T-helper 2 cell (primary cell): ENCODE measurements around the gene CELA2A.
A peak's percentile ranks its signal among the peaks of the same experiment; 100 is the strongest.
"Not testable (repeated sequence)": the region's sequence is repeated elsewhere in the genome, so short reads cannot be mapped to it uniquely, and the experiment has no call there.

ENCODE experiments used
- DNase-seq, 5 experiments: peaks; one replicate each; pipeline versions ENCODE4 v3.0.0 to v3.0.0-alpha.2; 2012 to 2022

The CELA2A gene

DNA sequence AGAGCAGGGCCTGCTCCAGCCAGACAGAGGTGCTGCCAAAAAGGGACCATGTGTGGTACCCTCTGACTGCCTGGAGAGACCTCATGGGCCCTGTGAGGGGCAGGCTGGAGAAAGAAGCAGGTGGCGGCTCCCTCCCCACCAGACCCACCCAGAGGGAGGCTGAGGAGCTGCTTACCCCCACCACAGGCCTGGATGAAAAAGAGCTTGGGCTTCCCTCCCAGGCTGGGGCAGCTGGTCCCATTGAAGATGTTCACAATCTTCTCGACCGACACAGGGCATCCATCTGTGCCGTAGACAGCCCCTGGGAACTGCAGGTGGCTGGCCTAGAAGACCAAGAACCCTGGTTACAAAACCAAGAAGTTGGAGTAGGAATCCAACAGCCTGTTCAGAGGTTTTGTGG is 47.9 kb downstream of the CELA2A start:
- no peak for DNase-seq

DNA sequence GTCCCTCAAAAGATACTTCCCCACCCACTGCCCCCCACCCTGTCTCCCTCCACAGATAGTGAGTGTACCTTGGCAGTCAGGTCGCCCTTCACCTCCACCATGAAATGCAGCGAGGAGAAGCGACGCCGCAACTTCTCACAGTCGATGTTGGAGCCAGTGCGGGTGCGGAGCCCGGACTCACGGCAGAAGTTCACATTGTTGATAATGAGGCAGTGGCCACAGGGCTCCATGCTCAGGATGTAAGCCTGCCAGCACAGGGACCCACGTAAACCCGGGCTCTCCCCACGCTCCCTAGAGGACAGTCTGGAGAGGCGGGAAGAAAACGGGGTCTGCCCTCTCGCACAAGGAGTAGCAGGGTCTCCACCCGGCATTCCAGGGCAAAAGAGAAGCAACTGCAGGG is 50.3 kb downstream of the CELA2A start:
- no peak for DNase-seq

DNA sequence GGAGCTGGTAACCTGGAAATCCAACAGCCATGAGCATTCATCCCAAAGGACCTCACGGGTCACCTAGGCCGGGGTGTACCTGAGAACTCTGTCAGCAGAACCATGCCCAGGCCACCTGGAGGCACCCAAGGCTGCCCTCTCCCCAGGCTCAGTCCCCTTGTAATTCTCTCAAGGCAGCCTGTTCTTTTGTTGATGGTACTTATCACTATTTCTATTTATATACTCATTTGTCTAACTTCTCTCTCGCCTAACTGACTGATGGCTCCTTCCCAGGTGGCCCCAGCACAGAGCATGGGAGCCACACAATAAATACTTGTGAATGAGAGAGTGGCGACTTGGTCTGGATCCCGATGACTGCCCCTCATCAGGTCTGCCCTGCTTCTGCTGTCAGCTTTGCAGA is 50.7 kb downstream of the CELA2A start:
- DNase-seq, result no peak

DNA sequence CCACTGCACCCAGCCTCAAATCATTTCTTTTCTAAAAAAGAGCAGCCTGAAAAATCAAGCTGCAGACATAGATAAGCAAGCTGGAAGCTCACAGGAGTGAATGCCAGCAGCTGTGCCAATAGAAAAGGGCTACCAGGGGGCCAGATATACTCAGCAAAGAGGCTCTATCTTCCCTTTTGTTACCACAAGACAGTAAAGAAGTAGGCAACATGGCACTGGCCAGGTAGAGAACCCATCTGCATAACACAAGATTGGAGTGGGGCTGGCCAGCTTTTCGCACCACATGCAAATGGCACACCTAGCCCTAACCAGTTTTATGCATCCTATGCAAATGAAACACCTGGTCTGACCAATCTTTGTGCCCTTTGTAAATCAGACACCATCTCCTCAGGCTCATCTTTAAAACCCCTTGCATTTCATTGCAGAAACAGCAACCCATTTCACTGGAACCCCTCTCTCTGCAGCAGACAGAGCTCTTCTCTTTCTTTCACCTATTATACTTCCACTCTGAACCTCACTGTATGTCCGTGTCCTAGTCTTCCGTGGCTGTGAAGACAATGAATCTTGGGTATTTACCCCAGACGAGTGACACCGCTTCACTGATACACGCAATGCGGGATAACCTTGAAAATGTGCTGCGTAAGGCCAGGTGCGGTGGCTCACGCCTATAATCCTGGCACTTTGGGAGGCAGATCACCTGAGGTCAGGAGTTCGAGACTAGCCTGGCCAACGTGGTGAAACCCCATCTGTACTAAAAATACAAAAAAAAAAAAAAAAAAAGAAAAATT is 52.4 kb downstream of the CELA2A start:
- no peak for DNase-seq

DNA sequence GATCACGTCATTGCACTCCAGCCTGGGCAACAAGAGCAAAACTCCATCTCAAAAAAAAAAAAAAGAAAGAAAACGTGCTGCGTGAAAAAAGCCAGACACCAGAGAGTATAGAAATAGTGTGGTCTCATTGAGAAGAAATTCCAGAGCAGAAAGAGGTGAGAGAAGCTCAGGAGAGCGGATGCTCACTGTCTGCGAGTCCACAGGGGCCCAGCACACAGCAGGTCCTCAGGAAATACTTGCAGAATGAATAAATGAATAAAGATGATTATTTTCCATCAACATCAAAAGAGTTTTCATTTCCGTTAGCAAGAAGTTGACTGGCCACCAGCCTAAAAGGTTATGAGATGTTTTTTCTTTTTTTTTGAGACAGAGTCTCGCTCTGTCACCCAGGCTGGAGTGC is 53.1 kb downstream of the CELA2A start:
- no peak for DNase-seq

DNA sequence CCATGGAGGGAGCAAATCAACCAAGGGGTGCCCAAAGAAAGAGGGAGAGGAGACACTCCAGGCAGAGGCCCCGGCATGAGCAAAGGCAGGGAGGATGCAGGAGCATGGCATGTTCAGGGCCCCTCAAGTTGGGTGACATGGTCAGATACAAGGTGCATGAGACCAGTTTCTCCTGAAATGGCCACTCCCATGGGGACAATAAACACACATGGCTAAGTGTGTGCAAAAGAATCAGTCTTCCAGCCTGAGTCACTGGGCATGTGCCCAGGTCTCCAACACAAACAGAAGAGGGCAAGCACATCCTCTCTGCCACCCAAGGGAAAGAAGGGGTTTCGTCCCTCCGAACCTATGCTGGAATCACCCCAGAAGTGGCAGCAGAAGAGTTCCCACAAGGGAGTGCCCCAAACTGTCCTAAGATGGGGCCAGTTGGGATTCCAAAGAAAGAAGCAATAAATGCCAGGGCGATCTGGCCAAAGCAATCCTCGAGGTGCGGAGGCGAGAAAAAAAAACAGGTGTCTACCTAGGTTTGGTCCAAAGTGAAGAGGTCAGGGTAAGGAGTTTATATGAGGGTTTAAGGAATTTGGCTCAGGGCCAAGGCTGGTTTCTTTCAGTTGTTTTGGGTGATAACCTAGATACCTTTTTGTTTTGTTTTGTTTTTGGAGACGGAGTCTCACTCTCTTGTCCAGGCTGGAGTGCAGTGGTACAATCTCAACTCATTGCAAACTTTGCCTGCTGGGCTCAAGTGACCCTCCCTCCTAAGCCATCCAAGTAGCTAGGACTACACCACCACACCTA is 54.3 kb downstream of the CELA2A start:
- no peak for DNase-seq

DNA sequence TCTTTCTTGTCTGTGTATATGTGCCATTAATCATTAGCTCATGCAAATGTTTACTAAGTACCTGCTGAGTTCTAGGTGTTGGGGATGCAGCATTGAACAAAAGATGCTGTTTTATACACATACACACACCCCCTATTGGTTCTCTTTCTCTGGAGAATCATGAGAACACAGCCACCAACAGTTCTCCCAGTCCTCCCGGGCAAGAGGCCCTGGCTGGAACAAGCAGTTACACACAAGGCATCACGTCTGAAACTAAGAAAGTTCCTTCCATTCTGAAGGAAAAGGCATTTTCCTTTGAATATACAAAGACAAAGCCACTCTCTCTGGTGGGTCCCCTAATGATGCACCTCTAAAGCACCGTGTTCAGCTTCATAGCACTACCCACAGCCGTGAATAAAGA is 56.7 kb downstream of the CELA2A start:
- DNase-seq, result no peak

DNA sequence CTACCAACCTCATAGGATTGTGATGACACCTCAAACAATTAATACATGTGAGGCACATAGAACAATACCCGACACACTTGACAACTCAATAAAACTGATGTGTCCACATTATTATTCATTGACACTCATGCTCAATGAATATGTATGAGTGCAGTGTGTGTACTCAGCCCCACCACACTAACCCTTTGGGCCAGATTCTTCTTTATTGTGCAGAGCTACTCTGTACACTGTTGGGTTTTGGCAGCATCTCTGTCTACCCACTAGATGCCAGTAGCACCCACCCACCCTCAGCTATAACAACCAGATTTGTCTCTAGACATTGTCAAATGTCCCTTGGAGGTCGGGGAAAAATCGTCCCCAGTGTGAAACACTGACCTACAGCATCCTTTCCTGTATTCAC is 57.4 kb downstream of the CELA2A start:
- DNase-seq, result no peak

DNA sequence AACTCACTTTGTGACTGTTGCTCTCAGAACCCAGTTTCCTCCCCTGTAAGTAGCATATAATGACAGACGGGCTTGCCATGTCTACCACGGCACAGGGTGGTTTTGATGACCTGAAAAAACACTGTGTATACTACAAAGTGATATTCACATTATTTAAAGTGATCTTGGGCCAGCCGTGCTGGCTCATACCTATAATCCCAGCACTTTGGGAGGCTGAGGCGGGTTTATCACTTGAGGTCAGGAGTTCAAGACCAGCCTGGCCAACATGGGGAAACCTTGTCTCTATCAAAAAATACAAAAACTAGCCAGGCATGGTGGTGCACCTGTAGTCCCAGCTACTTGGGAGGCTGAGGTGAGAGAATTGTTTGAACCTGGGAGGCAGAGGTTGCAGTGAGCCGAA is 58.0 kb downstream of the CELA2A start:
- not testable (repeated sequence) for DNase-seq

DNA sequence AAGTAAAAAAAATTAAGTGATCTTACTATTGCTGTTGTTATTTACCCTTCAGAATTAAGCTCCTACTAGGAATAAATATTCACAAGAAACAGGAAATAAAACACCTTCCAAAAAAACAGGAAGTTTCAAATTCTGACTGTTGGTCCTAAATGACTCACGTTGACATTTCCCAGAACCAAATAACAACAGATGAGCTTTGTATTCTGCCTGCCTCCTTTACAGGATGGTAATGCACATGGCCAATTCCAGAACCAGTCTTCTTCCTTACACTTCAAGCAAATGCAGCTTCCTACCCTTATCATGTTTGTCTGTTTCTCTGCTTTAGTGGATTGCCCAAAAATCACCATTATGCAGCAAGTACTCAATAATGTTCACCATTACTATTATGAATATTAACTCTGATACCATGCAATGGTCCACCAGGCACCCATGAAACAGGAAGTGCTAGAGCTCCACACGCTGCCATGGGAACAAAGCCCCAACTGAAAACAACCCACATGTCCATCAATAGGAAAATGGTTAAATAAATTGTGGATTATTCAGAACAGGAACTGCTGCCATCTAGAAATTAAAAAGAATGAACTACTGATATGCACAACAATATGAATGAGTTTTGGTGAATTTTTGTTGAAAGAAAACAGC is 58.6 kb downstream of the CELA2A start:
- peak in 1 of 5 experiments; percentile 51 for DNase-seq

DNA sequence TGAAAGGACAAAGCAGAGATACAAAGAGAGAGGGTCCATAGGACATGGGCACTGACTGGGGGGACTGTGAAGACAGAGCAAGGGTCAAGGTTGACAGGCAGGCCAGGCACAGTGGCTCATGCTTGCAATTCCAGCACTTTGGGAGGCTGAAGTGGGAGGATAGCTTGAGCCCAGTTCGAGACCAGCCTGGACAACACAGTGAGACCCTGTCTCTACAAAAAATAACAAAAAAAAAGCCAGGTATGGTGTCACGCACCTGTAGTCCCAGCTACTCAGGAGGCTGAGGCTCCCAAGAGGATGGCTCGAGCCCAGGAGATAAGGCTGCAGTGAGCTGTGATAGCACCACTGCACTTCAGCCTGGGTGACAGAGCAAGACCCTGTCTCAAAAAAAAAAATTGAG is 63.1 kb downstream of the CELA2A start:
- DNase-seq, result no peak

DNA sequence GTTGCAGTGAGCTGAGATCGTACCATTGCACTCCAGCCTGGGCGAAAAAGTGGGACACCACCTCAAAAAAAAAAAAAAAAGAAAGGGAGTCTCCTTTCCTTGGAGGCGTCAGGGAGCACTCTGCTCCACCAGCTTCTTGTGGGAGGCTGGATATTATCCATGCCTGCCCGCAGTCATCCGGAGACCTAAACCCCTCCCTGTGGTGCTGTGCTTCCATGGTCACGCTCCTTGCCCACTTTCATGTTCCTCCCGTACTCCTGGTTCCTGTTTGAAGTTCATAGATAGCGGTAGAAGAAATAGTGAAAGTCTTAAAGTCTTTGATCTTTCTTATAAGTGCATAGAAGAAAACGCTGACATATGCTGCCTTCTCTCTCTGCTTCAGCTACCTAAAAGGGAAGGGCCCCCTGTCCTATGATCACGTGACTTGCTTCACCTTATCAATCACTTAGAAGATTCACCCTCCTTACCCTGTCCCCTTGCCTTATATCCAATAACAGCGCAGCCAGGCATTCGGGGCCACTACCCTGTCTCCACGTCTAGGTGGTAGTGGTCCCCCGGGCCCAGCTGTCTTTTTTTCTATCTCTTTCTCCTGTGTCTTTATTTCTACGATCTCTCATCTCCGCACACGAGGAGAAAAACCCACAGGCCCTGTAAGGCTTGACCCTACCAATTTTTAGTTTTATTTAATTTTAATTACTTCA is 64.8 kb downstream of the CELA2A start:
- DNase-seq, result not testable (repeated sequence)
